Aorta (tissue), 5 donors: Measurements from ENCODE around the gene AGRN. TPM values are rescaled to one million over a fixed set of nuclear protein-coding genes. Genes with fewer than 3 reads are reported as not detected.

ENCODE experiments used
- ATAC-seq: fragments of 200-7000 bp; cut with Tn5 transposase; one replicate; pipeline ENCODE4 v1.9.1; 2022; ENCODE audit warnings: moderate library complexity; ENCODE audit not compliant: low FRiP score
- DNase-seq, 2 donors: peaks; one replicate each; pipeline ENCODE4 v3.0.0-alpha.2; 2020
- H3K27ac ChIP-seq, 2 donors: one replicate each; pipeline ENCODE4 v1.5.1; 2013; ENCODE audit warnings: low read length in 2 of 2, mild to moderate bottlenecking in 2 of 2, moderate library complexity in 2 of 2, control low read depth in 1 of 2, inconsistent platforms in 1 of 2, low read depth in 1 of 2
- H3K27me3 ChIP-seq, 2 donors: one replicate each; pipeline ENCODE4 v1.6.1; 2013; ENCODE audit warnings: control low read depth in 1 of 2, low read length in 1 of 2, mild to moderate bottlenecking in 1 of 2, moderate library complexity in 1 of 2; ENCODE audit not compliant: insufficient read depth in 2 of 2, control insufficient read depth in 1 of 2
- H3K36me3 ChIP-seq, 2 donors: one replicate each; pipeline ENCODE4 v1.6.1; 2013; ENCODE audit warnings: control low read depth in 1 of 2, low read length in 1 of 2, mild to moderate bottlenecking in 1 of 2; ENCODE audit not compliant: insufficient read depth in 2 of 2, control insufficient read depth in 1 of 2
- H3K4me1 ChIP-seq, 2 donors: one replicate each; pipeline ENCODE4 v1.6.1; 2013; ENCODE audit warnings: low read length in 2 of 2, control low read depth in 1 of 2, mild to moderate bottlenecking in 1 of 2, moderate library complexity in 1 of 2; ENCODE audit not compliant: insufficient read depth in 2 of 2, control insufficient read depth in 1 of 2
- H3K4me3 ChIP-seq, 2 donors: one replicate each; pipeline ENCODE4 v1.5.1; 2013; ENCODE audit warnings: low read length in 2 of 2, control low read depth in 1 of 2, mild to moderate bottlenecking in 1 of 2
- H3K9me3 ChIP-seq: one replicate; pipeline ENCODE4 v1.6.1; 2013; ENCODE audit warnings: mild to moderate bottlenecking, low read length; ENCODE audit not compliant: control insufficient read depth
- WGBS, 2 donors: extraction: QIAGEN DNeasy Blood & Tissue Kit; methylation state at CpG; one replicate each; pipeline ENCODE4 v1.1.7; 2013; 5-methylcytosine and 5-hydroxymethylcytosine counted together
- intact Hi-C, 2 donors: fragments of 100-400 bp; cut with DNase I; formaldehyde crosslinking; loops; one replicate each; pipeline versions ENCODE4 v1.14.2 to v1.15.0; 2022
- polyA plus RNA-seq, 2 donors: library from polyadenylated mRNA; stranded (reverse); fragments of 200-250 nt; gene quantifications; one replicate each; pipeline ENCODE4 v1.2.3, GENCODE V29; 2013
- total RNA-seq, 2 donors: library from RNA; stranded (reverse); fragmentation: NEBNext Ultra II Directional; extraction: Animal tissue kit (Norgen Biotek cat#: 25700); gene quantifications; one replicate each; pipeline ENCODE4 v1.2.1, GENCODE V29; 2021
- donor health status: healthy with polysubstance abuse.
- donor health status: Bipolar disorder and iron deficiency.
- donor health status: DM: no; HTN: no; CAD: no.
- donor health status: DM: no; HTN: no; CAD: no.
- donor health status: DM: yes; HTN: yes; CAD: no.

The AGRN gene
- total and polyA plus RNA-seq, 4 donors: 4.3 to 38.6 (median 22.6) TPM

DNA sequence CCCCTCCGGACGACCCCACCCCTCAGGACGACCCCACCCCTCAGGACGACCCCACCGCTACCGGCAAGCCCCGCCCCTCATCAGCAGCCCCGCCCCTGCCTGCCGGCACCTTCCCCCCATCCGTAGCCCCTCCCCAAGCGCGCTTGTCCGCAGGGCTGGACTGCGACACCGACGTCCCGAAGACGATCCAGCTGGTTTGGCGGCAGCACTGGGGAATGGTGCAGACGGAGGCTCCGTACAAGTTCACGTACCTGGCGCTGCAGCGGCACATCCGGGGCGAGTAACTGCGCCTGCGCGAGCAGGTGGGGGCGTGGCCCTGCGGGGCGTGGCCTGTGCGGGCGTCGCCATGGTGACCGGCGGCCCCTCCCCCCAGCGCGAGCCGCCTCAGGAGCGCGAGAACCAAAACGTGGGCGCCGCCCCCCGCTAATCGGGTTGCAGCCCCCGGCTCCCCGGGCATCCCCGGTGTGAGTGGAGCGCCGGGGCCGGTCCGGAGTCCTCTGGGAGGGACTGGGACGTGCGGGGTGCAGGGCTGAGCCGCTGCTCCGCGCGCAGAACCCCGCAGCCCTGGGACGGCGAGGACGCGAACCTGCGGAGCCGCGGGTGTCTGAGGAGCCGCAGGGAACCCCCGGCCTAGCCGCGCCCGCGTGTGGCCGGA, 49.3 kb downstream of the AGRN start:
- peak; percentile 66 to 87 for DNase-seq
- intact Hi-C loops: loop anchor here (5.0 to 10.0 kb wide), 2 partner anchors 87 to 164 kb away; partner anchors contain the start of gene PERM1 (in 1 of the 2)

DNA sequence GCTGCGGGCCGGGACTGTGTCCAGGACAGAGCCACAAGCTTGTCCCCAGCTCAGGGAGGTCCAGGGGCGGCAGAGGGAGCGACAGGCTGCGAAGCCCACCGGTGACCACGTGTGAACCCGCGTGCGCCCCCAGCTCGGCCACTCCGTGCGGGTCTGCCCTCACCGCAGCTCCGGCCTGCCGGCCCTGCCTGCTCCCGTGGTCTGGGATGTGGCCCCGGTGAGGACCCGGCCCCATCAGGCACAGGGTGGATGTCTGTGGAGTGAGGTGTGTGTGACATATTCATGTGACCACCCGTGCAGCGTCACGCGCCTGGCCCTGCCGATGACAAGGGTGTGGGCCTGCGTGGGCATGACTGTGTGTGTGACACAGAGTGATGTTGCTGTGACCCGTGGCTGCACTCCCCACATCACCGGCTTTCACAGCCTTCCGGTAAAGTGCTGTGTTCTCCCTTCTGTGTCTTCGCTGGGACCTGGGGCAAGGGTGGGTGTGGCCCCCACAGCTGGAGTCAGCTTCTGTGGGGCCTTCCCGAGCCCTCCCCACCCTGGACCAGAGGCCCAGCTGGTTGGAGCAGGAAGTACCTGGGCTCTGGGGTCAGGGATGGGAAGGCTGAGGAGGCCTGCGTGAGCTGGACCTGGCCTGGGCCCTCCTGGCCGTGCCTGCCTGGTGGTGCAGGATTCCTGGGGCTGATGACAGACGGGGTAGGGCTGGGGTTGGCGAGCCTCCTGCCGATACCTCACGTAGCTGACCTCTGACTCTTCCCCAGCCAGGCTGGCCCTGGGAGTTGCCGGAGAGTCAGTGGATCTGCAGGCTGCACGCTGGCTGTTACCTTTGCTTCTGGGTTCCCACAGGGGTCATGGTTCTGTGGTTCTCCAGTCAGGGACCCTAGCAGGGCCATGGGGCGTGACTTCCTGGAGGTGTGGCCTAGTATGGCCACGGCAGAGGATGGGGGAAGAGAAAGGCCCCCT, 50.1 kb downstream of the AGRN start:
- WGBS, 2 donors: 80% methylated on average over 35 to 40 of the region's 40 CpGs
- Histone ChIP-seq H3K9me3 (no peaks in the 10 kb centered on the region), H3K36me3 (no peaks in the 10 kb centered on the region), H3K27me3 (no peaks in the 10 kb centered on the region), H3K4me3 (no peak overlapping the region), H3K4me1 (no peaks in the 10 kb centered on the region), H3K27ac (no peak overlapping the region)
- intact Hi-C loops: loop anchor here (5.0 to 10.0 kb wide), 2 partner anchors 88 to 165 kb away; partner anchors contain the start of gene PERM1 (in 1 of the 2)
- no peak for DNase-seq
- ATAC-seq: no peak

More for the DNA sequence above, 49.3 kb downstream of the AGRN start:
- H3K4me3 ChIP-seq: peak overlapping the region in 1 of 2 donors; percentile 28
- no peaks in the 10 kb centered on the region for H3K9me3 ChIP-seq
- H3K27ac ChIP-seq: no peak overlapping the region
- H3K27me3 ChIP-seq: no peaks in the 10 kb centered on the region
- peak; percentile 40 for ATAC-seq
- 6 to 8% methylated on average over 51 to 75 of the region's 75 CpGs for WGBS, 2 donors
- H3K36me3 ChIP-seq: no peaks in the 10 kb centered on the region
- no peaks in the 10 kb centered on the region for H3K4me1 ChIP-seq

DNA sequence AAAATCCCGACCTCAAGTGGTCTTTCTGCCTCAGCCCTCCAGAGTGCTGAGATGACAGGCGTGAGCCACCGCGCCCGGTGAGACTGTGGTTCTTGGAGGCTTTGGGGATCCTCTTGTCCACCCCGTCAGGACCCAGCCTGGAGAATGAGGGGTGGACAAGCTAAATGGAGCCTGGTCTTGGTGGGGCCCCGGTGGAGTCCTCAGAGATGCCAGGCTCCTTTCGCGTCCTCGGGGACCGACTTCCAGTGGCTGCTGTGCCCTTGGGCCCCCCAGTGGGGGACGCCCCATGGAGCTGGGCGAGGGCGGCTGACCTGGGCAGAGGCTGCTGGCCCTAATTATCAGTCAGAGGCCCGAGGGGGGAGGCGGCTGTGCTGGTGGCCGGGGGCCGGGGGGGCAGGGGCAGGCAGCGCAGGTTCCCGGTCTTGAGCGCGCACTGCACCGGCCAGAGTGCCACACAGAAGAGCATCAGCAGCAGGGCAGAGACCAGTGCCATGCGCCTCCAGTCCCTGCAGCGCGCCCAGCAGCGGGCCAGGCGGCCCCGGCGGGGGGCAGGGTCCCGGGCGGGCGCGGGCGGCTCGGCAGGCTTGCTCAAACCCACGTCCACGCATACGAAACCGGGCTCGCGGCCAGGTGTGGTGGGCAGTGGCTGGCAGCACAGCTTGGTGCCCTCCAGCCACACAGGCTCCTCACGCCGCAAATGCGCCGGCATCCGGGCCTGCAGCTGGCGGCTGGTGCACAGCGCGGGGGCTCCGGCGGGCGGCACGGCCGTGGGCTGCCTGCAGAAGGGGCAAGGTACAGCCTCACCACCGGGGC, 51.8 kb downstream of the AGRN start:
- intact Hi-C loops: no loop called here
- 83 to 85% methylated on average over 49 to 56 of the region's 56 CpGs for WGBS, 2 donors
- H3K27me3 ChIP-seq: no peaks in the 10 kb centered on the region
- ATAC-seq (no peak), DNase-seq (no peak)
- H3K36me3 ChIP-seq: no peaks in the 10 kb centered on the region
- no peak overlapping the region for H3K27ac ChIP-seq
- H3K4me3 ChIP-seq: no peak overlapping the region
- no peaks in the 10 kb centered on the region for H3K4me1 ChIP-seq
- no peaks in the 10 kb centered on the region for H3K9me3 ChIP-seq

DNA sequence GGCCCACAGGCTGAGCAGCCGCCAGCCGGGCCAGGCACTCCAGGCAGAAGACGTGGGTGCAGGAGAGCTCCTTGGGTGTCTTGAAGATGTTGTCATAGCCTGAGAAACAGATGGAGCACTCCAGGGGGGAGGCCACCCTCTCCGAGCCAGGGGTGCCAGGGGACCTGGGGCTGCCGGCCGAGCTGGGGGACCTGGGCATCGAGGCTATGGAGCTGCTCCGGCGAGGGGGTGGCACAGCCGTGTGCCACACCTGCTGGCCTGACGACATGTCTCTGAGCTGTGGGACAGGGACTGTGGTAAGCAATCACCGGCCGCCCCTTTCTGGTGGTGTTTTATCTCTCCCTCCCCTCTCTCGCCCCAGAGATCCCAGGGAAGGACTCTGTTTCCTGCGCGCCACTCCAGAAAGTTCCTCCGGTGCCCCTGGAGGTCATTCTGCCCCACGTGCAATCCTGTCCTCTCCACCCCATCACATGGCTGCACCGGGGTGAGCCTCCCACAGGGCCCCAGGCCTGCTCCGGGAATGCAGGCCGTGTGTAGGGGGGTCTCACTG, 52.5 kb downstream of the AGRN start:
- Histone ChIP-seq H3K36me3 (no peaks in the 10 kb centered on the region), H3K27me3 (no peaks in the 10 kb centered on the region), H3K27ac (no peak overlapping the region), H3K4me1 (no peaks in the 10 kb centered on the region), H3K4me3 (no peak overlapping the region), H3K9me3 (no peaks in the 10 kb centered on the region)
- intact Hi-C loops: no loop called here
- WGBS, 2 donors: 79 to 82% methylated on average over 21 of the region's 21 CpGs
- no peak for DNase-seq
- no peak for ATAC-seq

DNA sequence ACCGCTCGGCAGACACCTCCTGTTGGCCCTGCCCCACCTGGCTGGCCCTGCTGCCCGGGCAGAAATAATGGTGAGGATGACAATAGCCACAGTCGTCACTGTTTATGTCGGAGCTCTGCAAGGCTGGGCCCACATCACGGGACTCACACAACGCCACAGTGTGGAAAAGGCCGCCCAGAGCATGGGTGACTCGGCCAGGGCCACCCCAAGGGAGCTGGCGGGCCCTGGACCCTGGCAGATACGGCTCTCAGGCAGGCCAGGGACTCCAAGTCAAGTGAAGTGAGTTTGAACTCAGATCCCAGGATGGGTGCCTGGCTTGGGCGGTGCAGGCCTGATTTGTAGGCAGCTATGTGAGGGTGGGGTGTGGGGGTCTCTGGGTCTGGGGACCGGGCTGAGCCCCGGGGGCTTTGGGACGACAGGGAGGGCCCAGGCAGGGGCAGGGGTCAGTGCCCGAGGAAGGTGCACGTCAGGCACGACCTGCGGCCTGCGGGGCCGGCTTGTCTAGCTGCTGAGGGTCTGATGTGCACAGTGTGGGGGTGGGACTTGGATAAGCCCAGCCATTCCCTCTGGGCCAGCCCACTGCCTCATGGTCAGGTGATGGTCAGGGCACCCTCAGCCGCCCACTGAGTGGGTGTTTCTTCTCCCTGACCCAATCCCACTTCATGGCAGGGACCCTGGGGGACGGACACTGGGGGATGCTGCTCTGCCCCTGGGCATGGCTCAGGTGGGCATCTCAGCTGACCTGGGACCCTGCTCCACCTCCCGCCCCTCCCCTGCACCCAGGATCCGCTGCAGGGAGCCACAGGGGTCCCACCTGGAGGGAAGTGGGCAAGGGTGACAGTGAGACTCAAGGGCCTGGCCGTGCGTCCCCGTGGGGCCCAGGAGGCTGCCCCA, 53.2 kb downstream of the AGRN start:
- Histone ChIP-seq H3K36me3 (no peaks in the 10 kb centered on the region), H3K9me3 (no peaks in the 10 kb centered on the region), H3K4me3 (no peak overlapping the region), H3K27ac (no peak overlapping the region), H3K27me3 (no peaks in the 10 kb centered on the region), H3K4me1 (no peaks in the 10 kb centered on the region)
- WGBS, 2 donors: 81 to 82% methylated on average over 28 of the region's 28 CpGs
- DNase-seq: no peak
- no peak for ATAC-seq
- intact Hi-C loops: no loop called here

DNA sequence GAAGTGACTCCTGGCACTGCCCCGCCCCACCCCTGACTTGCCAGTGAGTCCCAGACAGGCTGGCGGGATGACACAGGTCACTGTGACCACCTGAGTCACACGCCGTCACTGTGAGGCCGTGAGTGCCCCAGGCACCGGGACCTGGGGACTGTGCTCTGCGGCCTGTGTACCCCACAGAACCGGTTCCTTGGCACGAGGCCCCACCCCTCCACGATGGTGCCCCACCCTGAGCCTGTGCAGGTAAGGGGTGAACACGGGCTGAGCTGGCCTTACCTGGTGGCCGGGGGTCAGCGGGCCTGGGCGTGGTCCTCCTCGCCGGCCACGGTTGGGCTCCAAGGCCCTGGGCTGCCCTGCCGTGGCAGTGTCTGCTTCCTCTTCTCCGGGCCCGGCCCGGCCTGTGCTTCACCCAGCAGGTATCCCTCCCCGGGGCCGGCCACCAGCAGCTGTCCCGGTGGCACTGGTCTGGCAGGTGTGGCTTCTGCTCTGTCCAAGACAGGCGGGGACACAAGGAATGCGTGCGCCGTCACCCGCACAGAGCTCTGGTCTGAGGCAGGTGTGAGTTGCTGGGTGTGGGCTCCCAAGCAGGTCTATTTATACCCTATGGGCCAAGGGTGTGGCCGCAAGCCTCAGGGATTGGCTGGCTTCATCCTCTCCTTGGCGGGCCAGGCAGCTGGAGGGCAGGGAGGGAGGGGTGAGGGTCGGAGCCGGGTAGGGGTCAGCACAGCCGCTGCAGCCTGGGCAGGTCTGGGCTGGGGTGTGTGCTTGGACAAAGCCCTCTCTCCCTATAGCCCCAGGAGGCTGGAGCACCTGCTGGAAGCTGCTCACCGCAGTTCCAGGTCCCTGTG, 54.0 kb downstream of the AGRN start, which contains the start of gene RNF223:
RNF223 (minus strand) TSS at position 564 of the 845 bp plus-strand sequence. CDS start 1,740 bp downstream, outside the sequence.
- DNase-seq (no peak), ATAC-seq (peak; percentile 7)
- no peaks in the 10 kb centered on the region for H3K27me3 ChIP-seq

DNA sequence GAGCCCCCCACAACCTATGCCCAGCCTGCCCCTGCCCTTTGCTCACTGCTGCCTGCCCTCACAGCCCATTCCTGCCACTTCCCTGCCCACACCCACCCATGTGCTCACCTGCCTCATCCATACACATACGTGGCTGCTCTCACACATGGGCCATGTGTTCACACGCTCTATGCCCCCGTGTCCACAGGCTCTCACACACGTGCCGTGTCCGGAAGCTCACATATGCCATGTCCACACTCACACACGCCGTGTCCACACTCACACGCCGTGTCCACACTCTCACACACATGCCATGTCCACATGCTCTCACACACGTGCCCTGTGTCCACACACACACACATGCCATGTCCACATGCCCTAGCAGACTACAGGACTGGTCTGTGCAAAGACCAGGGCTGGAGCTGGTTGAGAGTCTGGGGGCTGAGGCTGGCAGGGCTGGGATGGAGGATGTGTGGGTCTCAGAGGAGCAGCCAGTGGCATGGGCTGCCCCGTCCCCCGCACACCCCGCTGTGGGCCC, 54.8 kb downstream of the AGRN start:
- WGBS, 2 donors: 82 to 85% methylated on average over 14 of the region's 14 CpGs
- H3K36me3 ChIP-seq: no peaks in the 10 kb centered on the region
- no peak overlapping the region for H3K27ac ChIP-seq
- ATAC-seq (no peak), DNase-seq (peak in 1 of 2 donors; percentile 70)
- no peaks in the 10 kb centered on the region for H3K4me1 ChIP-seq
- H3K27me3 ChIP-seq: no peaks in the 10 kb centered on the region
- intact Hi-C loops: no loop called here
- no peaks in the 10 kb centered on the region for H3K9me3 ChIP-seq
- no peak overlapping the region for H3K4me3 ChIP-seq

More for the DNA sequence above, 54.0 kb downstream of the AGRN start, which contains the start of gene RNF223:
- no peaks in the 10 kb centered on the region for H3K36me3 ChIP-seq
- H3K27ac ChIP-seq: no peak within 1 kb of the TSS
- no peaks in the 10 kb centered on the region for H3K9me3 ChIP-seq
- no peak within 1 kb of the TSS for H3K4me3 ChIP-seq
- H3K4me1 ChIP-seq: no peaks in the 10 kb centered on the region
- intact Hi-C loops: no loop called here
- 82 to 86% methylated on average over 25 to 35 of the region's 35 CpGs for WGBS, 2 donors
